Amniotic epithelial cell (primary cell): Measurements from ENCODE around the gene RAB30.

ENCODE experiments used
- DNase-seq: peaks from one replicate; pipeline ENCODE4 v3.0.0-alpha.2; 2010; ENCODE audit warnings: low read depth

The RAB30 gene, protein sequence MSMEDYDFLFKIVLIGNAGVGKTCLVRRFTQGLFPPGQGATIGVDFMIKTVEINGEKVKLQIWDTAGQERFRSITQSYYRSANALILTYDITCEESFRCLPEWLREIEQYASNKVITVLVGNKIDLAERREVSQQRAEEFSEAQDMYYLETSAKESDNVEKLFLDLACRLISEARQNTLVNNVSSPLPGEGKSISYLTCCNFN

DNA sequence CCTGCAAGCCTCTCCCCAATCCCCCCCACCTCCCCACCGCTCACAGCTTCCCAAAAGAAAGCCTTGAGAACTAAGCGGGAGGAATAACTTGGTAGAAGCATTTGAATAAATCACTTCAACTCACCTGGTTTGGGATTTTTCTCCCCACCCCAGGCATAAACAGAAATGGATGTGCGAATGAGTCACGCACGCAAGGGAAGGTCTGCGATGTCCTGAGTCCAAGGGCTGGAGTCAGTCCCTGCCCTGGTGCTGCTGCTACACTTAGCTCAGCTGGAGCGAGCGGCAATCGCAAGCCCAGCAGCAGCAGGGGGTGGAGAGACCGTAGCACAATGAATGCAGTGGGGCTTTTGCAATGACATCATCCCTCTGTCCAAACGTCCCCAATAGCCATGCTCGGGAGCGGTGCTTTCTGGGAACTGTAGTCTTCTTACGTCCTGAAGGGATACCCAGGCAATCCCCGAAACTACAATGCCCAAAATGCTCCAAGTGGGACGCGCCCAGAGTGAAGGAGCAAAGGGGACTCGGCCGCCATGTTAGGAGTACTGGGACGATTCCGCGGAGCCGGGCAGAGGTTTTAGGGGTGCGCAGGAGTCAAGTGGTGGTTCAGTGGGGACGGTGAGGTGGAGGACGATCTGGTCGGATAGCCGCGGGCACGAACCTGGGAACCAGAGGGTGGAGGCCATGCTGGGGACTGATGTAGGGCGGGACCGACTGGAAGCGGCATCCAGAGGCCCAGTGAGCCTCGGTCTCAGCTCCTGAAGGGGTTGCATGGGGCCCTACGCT, at the start of gene RAB30:
TSS of gene RAB30 (minus strand) at position 331 of the 783 bp plus-strand sequence. CDS start 74,581 bp downstream, outside the sequence.
- peak; percentile 100 for DNase-seq

DNA sequence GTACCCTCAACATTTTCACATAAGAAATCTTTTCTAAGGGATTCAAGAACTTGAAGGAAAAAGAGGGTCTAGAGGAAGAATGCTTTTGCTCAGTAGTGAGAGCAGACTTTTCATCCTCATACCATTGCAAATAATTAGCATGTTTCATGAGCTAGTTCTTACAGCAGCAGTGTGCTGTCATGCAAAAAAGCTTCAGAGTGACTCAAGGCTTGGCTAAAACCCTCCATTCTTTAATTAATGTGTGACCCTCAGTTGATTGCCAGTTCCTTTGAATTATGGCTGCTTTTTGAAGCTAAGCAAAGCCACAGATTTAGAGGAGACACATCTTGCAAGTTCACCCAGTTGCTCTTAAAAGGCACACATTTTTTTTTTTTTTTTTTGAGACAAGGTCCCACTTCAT, 48.6 kb upstream of the RAB30 start:
- peak; percentile 23 for DNase-seq

DNA sequence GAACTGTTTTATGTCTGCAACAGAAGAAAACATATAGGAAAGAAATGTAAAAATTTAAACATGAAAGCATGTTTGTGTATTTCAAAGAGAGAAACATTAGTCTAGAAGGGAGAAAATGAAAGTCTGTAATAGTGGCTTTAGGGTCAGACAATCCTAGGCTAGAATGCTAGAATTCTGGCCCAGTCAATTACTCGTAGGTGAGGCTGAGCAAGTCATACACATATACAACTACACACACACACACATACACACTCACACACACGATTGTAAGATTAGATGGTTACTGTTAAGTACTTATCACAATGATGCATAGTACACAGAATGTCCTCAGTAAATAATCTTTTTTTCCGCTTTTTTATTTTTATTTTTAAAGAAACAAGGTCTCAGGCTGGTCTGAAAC, 47.5 kb upstream of the RAB30 start:
- peak; percentile 8 for DNase-seq

DNA sequence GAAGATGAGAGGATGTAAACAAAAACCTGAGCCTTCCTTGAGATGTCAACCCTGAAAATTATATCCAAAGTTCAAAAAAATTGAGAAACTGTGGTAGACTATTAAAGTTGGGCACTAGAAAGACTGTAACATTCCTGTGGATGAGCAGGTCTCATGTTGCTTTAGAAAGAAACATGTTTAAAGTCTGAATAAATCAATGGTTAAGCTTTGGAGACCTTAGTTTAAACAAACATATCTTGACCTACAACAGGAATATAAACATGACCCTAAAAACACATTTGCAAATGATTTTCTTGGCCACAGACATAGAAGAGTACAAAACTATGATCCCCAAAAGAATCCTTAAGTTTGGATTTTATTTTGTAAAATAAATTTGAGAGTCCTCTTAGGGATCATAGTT, 47.1 kb upstream of the RAB30 start:
- DNase-seq: no peak

DNA sequence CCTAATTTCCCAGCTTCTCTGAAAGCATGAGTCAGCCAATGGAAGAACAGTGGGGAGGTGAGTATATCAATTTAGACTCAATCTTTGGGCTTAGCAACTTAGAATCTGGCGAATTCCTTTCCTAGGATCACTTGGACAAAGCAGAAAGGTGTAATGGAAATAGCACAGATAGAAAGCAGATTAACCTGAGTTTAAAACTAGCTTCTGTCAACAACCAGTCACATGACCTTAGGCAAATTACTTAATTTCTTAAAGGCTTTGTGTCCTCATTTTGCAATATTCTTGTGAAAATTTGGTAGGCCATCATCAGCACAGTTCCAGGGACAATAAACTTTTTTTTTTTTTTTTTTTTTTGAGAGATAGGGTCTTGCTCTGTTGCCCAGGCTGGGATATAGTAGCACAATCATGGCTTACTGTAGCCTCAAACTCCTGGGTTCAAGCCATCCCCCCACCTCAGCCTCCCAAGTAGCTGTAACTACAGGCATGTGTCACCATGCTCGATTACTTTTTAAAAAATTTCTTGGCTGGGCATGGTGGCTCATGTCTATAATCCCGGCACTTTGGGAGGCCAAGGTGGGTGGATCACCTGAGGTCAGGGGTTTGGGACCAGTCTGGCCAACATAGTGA, 44.4 kb upstream of the RAB30 start:
- DNase-seq: no peak

DNA sequence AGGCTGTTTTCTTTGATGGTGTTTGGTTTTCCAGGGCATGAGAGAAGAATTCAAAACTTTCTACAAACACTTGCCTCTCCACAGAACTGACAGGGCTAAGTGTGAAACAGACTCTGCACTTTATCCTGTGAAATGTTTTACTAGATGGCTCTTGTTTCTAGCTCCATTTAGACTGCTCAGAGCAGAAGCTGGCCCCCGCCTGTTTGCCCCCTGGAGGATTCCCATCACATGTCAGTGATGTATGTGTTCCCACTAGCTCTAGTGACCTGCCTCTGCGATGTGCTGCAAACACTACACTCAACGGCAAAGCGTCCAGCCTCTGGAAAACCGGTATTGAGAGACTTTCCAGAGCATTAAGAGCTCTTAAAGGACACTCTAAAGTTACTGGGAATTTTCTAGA, 43.9 kb upstream of the RAB30 start:
- DNase-seq: peak; percentile 10

DNA sequence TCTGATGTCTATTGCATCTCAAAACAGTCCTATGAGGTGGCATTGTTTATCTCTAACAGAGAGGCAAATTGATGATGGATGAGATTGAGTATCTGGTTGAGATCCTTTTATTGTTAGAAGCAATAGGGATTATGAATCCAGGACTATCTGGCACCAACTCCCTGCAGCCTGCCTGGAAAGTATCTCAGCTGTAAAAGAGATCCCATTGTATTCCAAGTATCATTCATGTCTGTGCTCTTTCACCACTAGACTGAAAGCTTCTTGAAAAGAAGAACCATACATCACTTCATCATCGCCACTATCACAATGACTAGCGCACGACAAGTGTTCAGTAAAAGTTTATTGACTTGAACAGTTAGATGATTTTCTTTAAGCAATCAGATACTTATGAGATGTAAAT, 43.3 kb upstream of the RAB30 start:
- DNase-seq: no peak

DNA sequence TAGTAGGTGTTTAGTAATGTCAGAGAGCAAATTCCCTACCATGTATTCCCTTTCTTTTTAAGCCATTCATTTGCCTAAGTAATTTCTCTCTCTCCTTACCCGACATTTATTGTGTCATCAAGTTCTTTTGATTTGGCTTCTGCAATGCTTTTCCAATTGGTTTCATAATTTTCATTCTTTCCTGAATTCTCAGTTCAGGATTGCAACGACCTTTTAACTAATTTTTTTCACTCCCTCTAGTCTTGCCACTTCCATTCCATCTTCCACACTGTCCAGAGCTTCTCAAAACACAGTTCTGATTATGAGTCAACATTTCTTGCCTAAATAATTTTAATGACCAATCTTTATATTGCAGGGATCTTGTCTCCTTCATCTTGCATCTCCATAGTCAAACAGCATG, 41.2 kb upstream of the RAB30 start:
- DNase-seq: no peak

DNA sequence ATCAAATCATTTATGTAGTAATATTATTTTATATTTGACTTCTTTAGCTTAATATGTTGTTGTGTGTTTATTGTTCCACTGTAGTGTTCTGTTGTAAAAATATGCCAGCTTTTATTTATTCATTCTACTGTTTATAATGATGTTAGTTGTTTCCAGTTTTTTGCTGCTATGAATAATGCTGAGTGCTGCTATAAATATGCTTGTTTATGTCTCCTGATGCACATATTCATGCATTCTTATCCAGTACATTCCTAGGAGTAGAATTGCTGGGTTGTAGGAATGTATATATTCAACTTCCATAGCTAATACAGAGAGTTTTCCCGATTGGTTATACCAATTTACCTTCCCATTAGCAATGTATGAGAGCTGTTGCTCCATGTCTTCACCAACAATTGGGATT, 33.5 kb upstream of the RAB30 start:
- no peak for DNase-seq

DNA sequence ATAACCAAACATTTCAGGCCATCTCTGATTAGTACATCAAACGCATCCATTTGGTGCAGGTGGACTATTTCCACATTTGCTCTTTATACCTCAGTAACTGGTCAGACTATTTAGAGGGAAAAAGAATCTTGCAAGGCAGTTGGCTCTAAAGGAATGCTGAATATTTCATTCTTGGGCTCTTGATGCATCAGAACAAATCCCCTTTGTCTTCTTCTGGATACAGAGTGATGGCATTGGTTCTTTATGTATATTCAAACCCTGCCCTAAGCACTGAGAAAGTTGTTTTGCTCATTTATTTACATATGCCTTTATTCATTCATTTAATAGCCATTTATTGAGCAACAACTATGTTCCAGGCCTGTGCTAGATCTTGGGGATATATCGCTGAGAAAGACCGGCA, 31.1 kb upstream of the RAB30 start:
- no peak for DNase-seq

DNA sequence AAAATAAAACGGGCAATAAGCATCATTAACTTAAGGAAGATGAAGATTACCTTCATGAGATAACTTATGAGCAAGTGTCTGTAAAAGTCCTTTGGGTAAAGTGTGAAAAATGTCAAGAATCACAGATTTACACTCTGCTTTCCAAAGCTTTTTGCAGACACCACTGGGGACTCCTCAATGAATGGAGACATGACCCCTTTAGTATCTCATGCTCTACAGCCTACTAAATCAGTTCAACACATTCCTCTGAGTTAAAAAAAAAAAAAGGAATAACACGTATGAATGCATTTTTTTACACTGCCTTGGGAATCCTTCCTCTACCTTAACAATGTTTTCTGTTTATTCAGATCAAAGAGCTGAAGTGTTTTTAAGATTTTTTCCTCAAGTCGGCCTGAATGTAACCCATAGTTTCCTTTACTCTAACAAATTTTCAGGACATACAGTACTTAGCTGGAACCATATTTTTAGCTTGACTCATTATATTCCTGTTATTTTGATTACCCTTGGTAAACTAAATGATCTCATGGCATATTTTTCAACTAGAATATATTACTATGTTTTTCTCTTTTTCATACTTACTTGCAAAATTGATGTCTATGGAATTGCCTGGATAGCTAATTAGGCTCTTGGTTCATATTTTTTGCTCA, 25.9 kb upstream of the RAB30 start:
- DNase-seq: peak; percentile 70

DNA sequence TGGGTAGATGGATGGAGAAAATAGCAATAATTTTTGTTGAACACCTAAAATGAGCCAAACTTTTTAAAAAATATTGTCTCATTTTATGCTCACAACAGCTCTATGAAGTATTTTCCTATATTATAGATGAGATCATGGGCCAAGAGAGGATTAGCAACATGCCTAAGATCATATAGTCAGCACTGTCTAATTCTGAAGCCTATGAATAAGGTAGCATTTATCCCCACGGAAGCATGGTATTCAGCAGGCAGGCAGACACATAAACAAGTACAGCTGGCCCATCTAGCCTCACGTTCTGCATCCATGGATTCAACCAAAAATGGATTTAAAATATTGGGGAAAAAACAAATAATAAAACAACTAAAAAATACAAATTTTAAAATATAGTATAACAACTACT, 21.9 kb upstream of the RAB30 start:
- no peak for DNase-seq

DNA sequence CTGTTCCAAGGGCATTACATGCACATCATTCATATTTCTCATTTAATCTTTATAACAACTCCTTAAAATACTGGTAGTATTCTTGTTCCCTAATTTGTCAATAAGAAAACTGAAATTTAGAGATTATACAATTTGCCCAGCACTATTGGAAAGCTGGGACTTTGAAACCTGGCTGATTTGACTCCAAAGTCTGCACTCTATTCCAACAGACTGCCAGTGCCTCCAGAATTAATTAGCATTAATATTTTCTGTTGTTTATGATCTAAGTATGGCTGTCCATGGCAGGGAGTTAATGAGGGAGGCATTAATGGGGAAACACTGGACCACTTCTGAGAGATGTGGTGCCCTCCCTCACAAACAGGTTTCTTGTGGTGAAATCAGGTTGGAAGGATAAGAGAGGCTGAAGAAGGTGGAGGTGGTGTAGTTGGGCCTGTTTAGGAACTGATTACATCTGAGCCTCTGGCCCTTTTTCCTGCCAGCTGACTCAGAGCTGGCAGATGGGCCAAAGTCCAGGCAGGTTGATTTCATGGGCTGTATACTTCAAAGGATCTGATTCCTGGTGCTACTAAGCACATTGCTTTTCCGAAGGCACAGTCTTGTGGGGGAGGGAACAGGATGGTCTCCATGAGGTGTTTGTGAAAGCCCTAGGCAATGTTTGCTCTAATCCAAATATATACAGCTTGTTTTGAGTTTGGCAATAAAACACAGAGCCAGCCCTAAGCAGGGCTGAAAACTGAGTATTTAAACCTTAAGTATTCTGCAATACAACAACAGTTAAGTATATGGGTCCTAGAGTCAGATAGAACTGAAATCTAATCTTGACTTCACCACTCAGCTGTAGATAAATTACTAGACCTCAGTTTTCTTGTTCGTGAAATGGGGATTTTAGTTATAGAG, 21.0 kb upstream of the RAB30 start:
- DNase-seq: peak; percentile 52

DNA sequence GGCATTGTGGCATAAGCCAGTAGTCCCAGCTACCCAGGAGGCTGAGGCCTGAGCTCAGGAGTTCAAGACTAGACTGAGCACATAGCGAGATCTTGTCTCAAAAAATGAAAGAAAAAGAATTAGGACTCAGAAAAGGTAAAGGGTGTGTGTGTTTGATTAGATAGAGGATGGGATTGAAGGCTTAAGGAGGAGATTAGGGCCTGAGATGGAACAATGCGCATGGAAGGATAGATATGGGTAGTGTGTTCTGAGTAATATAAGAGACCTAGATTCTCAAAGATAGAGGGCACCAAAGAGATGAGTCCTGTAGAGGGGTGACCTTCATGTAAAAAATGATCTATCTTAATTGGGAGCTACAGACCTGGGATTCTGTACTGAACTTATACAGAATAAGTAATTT, 17.3 kb upstream of the RAB30 start:
- DNase-seq: no peak

DNA sequence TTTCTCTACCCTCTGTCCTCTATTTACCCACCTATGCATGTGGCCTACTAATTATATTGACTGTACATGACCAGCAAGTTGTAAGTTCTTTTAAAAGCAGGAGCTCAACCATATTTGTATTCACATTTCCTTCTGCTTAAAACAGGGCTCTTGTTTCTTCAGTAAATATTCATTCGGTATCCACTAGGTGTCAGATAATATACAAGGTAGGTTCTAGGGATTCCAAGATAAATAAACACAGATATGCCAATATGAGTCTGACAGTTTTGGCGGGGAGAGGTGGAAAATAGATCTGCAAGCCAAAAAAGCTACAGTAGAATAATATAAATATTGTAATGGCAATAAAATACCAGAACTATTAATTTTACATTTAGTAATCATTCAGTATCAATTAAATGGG, 15.3 kb upstream of the RAB30 start:
- peak; percentile 23 for DNase-seq

DNA sequence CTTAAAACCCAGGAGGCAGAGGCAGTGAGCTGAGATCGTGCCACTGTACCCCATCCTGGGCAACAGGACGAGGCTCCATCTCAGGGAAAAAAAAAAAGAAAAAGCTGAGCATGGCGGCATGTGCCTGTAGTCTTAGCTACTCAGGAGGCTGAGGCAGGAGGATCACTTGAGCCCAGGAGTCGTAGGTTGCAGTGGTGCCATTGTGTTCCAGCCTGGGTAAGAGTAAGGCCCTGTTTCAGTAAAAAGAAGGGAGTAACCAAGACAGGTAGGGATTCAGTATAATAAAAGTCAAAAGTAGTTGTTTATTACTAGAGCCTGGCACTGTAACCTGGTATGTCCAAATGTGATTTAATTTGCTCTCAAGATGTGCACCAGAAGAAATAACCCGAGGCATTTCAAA, 8.1 kb upstream of the RAB30 start:
- no peak for DNase-seq

DNA sequence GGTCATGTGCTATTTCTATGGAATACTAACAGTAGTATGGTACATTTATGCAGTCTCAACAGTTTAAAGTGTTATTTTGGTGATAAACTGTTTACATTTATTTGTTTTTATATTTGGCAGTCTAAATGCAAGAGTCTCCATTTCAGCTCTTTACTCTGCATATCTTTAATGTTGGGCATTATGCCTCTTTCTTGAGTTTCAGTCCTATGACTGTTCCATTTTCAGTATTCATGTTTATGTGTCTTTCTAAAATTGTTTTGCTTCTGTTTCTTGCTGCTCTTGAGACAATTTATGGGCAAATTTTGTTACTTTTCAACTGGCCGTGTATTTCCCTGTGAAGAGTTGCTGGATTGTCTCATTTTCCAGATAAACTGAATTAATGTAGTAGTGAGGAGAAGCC, 6.6 kb upstream of the RAB30 start:
- no peak for DNase-seq

DNA sequence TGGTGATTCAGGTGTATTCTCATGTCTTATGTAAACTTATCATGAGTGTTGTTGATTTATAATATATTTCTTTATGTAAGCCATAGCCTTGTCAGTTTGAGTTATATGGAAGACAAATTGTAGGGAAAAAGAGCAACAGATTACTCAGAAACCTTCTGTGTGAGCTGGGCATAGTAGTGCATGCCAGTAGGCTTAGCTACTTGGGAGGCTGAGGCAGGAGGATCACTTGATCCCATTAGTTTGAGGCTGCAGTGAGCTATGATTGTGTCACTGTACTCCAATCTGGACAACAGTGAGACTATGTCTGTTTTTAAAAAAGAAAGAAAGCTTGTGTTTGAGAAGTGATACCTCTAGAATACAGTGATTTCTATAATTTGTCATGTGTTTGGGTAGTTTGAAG, 2.2 kb upstream of the RAB30 start:
- no peak for DNase-seq

DNA sequence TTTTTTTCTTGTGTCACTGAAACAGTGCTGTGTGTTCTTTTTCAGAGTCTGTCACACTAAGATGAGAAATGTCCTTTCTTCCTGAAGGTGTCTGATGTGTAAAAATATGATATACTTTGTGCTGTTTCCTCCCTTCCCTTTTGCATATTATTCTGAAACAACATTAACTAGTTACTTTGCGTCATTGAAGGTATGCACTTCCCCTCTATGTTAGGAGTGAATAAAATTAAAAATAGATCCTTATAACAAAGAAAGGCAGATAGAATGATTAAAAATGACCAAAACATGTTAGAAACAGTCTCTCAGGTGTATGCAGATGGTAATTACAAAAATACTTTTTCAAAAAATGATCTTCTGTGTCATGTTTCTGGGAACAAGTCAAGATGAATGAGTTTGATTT, 1.6 kb upstream of the RAB30 start:
- DNase-seq: no peak

DNA sequence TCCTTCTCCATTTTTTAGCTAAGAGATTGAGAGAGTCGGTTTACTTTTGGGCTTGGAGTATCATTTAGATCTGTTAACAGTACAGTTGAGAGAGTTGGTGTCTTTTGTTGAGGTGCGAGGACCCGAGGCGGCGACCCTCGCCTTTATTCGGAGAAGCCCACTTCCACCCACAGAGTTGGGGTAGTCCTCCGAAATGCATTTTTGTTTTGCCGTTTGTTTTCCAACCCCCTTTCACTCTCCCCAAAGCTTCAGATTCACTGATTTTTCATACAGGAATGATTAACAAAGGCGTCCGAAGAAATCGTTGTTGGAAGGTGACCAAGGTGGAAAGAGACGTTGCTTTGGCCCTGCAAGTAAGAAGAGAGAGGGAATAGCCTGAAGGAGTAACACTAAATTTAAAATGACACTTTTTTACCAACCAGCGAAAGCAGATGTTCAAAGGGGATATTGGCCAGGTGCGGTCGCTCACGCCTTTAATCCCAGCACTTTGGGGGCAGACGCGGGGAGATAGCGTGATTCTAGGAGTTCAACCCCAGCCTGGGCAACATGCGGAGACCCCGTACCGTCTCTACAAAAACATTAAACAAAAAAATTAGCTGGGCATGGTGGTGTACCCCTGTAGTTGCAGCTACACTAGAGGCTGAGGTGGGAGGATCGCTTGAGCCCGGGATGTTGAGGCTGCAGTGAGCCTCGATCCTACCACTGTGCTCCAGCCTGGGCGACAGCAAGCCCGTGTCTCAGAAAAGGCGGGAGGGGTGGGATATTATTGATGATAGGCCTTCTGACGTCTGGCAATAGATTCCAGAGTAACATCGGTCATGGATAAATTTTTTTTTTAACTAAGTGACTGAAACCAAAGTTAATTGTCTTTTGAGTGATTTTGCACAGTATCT, 899 bp upstream of the RAB30 start:
- DNase-seq: no peak
